MCF 10A (cell line): ENCODE measurements around the gene PDCD10. TPM values are rescaled to one million over a fixed set of nuclear protein-coding genes. Genes with fewer than 3 reads are reported as not detected.

Experiments used
- BruUV-seq: library from RNA; stranded (reverse); fragments of 400-500 nt; replicated peaks from 2 replicates; lab custom pipeline; 2021; lab: Mats Ljungman, UMichigan
- CTCF ChIA-PET: fragments of 300-600 bp; sonication (Branson Sonifier 250); formaldehyde crosslinking; extraction: SDS; loops from one replicate; lab custom pipeline; 2021; ENCODE audit warnings: antibody characterized with exemption, inconsistent platforms; lab: Yijun Ruan, JAX
- POLR2A ChIA-PET: fragments of 300-600, 350-650 bp; sonication (Branson Sonifier 250); formaldehyde crosslinking; extraction: SDS; loops from one replicate; lab custom pipeline; 2020; ENCODE audit warnings: antibody characterized with exemption, inconsistent platforms; lab: Yijun Ruan, JAX
- DNase-seq: peaks from one replicate; pipeline ENCODE4 v3.0.0-alpha.2; 2018; ENCODE audit not compliant: unreplicated experiment
- H3K27ac Mint-ChIP-seq: one replicate; pipeline ENCODE4 v1.8.0; 2022; ENCODE audit warnings: mild to moderate bottlenecking, low read depth, mixed read lengths; ENCODE audit not compliant: unreplicated experiment
- H3K27me3 Mint-ChIP-seq: one replicate; pipeline ENCODE4 v1.8.0; 2022; ENCODE audit warnings: mixed read lengths; ENCODE audit not compliant: insufficient read depth, unreplicated experiment
- H3K36me3 Mint-ChIP-seq: one replicate; pipeline ENCODE4 v1.8.0; 2022; ENCODE audit warnings: mild to moderate bottlenecking, moderate library complexity, mixed read lengths; ENCODE audit not compliant: insufficient read depth, unreplicated experiment
- H3K4me1 Mint-ChIP-seq: one replicate; pipeline ENCODE4 v1.8.0; 2022; ENCODE audit warnings: mixed read lengths; ENCODE audit not compliant: insufficient read depth, unreplicated experiment
- H3K4me3 Mint-ChIP-seq: one replicate; pipeline ENCODE4 v1.8.0; 2022; ENCODE audit warnings: mild to moderate bottlenecking, moderate library complexity, mixed read lengths; ENCODE audit not compliant: unreplicated experiment
- H3K9me3 Mint-ChIP-seq: one replicate; pipeline ENCODE4 v1.8.0; 2022; ENCODE audit warnings: mixed read lengths; ENCODE audit not compliant: unreplicated experiment
- intact Hi-C: fragments of 100-400 bp; cut with micrococcal nuclease; formaldehyde crosslinking; loops from 2 replicates; pipeline ENCODE4 v1.14.1; 2022
- total RNA-seq: library from RNA; stranded (reverse); gene quantifications from 2 replicates; pipeline ENCODE4 v1.2.3, GENCODE V29; 2022
- TF ChIP-seq, protein P1 (sequence below): fragments of 200-600 bp; IDR thresholded peaks from one replicate; pipeline ENCODE4 v1.8.0; 2022; ENCODE audit warnings: antibody characterized with exemption, mild to moderate bottlenecking; ENCODE audit not compliant: unreplicated experiment

Gene PDCD10
- total RNA-seq, 1 experiment from 2014 or later = 63.3 TPM

- intact Hi-C loops = loop anchor here (1.0 kb wide), 1 partner anchor 334 kb away; no protein-coding TSS in a partner anchor
- TF ChIP-seq, protein P1, sequence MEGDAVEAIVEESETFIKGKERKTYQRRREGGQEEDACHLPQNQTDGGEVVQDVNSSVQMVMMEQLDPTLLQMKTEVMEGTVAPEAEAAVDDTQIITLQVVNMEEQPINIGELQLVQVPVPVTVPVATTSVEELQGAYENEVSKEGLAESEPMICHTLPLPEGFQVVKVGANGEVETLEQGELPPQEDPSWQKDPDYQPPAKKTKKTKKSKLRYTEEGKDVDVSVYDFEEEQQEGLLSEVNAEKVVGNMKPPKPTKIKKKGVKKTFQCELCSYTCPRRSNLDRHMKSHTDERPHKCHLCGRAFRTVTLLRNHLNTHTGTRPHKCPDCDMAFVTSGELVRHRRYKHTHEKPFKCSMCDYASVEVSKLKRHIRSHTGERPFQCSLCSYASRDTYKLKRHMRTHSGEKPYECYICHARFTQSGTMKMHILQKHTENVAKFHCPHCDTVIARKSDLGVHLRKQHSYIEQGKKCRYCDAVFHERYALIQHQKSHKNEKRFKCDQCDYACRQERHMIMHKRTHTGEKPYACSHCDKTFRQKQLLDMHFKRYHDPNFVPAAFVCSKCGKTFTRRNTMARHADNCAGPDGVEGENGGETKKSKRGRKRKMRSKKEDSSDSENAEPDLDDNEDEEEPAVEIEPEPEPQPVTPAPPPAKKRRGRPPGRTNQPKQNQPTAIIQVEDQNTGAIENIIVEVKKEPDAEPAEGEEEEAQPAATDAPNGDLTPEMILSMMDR = no peak
- peak; percentile 45 for DNase-seq
- POLR2A ChIA-PET = interaction anchor here (0.6 to 1.0 kb wide), 2 partner anchors 11 to 172 kb away, joined by 3 read pairs; no protein-coding TSS in a partner anchor
- BruUV-seq = no TSS peak
- Mint-ChIP-seq H3K4me3 (no peak overlapping the region), H3K27me3 (no peaks in the 10 kb centered on the region), H3K4me1 (peaks cover 8% of the 10 kb centered on the region), H3K9me3 (no peaks in the 10 kb centered on the region), H3K36me3 (no peaks in the 10 kb centered on the region), H3K27ac (no peak overlapping the region)
- CTCF ChIA-PET = interaction anchor here (0.6 to 2.0 kb wide), 11 partner anchors 8 to 1726 kb away, joined by 3 to 6 read pairs (median 3); no protein-coding TSS in a partner anchor
These were observed 6.4 kb upstream of the PDCD10 start for GRCh38 chr3:167740961-167741587.

GRCh38 chr3:167739190-167739810 is 4.6 kb upstream of the PDCD10 start:
- H3K36me3 Mint-ChIP-seq = no peaks in the 10 kb centered on the region
- ChIA-PET POLR2A (interaction anchor here (0.7 to 1.2 kb wide), 2 partner anchors 10 to 281 kb away, joined by 3 read pairs; no protein-coding TSS in a partner anchor), CTCF (interaction anchor here (1.6 to 2.0 kb wide), 2 partner anchors 10 to 55 kb away, joined by 4 to 6 read pairs; no protein-coding TSS in a partner anchor)
- intact Hi-C loops = loop anchor here (5.0 kb wide), 2 partner anchors 142 to 143 kb away; no protein-coding TSS in a partner anchor
- no peak overlapping the region for H3K4me3 Mint-ChIP-seq
- H3K27me3 Mint-ChIP-seq = no peaks in the 10 kb centered on the region
- H3K9me3 Mint-ChIP-seq = no peaks in the 10 kb centered on the region
- H3K27ac Mint-ChIP-seq = no peak overlapping the region
- no TSS peak for BruUV-seq
- H3K4me1 Mint-ChIP-seq = peaks cover 8% of the 10 kb centered on the region
- no peak for DNase-seq
- TF ChIP-seq, protein P1 = no peak

GRCh38 chr3:167738037-167738436 is 3.3 kb upstream of the PDCD10 start:
- ChIA-PET CTCF (no interaction called here), POLR2A (interaction anchor here (3.0 kb wide), 1 partner anchor 356 kb away, joined by 12 read pairs; the partner anchor contains the start of gene GOLIM4)
- intact Hi-C loops = loop anchor here (5.0 kb wide), 2 partner anchors 141 to 144 kb away; no protein-coding TSS in a partner anchor
- no peak overlapping the region for H3K4me3 Mint-ChIP-seq
- no peaks in the 10 kb centered on the region for H3K36me3 Mint-ChIP-seq
- TF ChIP-seq, protein P1 = no peak
- no peak overlapping the region for H3K27ac Mint-ChIP-seq
- peaks cover 8% of the 10 kb centered on the region for H3K4me1 Mint-ChIP-seq
- H3K27me3 Mint-ChIP-seq = no peaks in the 10 kb centered on the region
- BruUV-seq = no TSS peak
- DNase-seq = no peak
- no peaks in the 10 kb centered on the region for H3K9me3 Mint-ChIP-seq

DNA sequence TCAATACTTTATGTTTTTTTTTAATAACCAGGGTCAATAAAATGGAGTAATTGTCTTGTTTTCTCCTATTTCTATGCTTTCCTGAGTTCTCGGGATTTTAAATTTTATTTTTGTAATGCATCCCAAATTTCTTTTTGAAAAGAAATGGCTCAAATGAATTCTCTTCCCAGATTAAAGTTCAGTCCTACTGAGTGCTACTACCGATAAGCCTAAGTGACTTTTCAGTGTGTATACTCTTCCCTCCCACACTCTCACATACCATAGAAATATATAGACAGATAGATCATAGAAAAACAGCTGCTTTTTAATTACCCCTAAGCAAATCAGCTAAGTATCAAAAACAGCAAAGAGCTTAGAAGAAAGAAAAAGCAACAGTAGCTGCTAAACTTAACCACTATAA is 2.3 kb upstream of the PDCD10 start:
- Mint-ChIP-seq H3K9me3 (no peaks in the 10 kb centered on the region), H3K36me3 (no peaks in the 10 kb centered on the region), H3K27ac (no peak overlapping the region), H3K4me3 (no peak overlapping the region), H3K4me1 (peaks cover 16% of the 10 kb centered on the region), H3K27me3 (no peaks in the 10 kb centered on the region)
- CTCF ChIA-PET = interaction anchor here (0.6 to 2.4 kb wide), 6 partner anchors 15 to 105 kb away, joined by 3 to 8 read pairs (median 4); no protein-coding TSS in a partner anchor
- BruUV-seq = no TSS peak
- no peak for DNase-seq
- POLR2A ChIA-PET = interaction anchor here (0.7 to 3.0 kb wide), 8 partner anchors 8 to 358 kb away, joined by 3 to 19 read pairs (median 8); partner anchors contain the start of gene GOLIM4
- TF ChIP-seq, protein P1 = no peak
- intact Hi-C loops = loop anchor here (5.0 kb wide), 2 partner anchors 140 to 145 kb away; no protein-coding TSS in a partner anchor
